Body of pancreas (tissue), 4 donors: ENCODE data around the gene ECPAS.

Experiments
- POLR2A ChIP-seq, 3 donors: fragments of 450-650 bp; IDR thresholded peaks; one replicate each; pipeline ENCODE4 v1.6.1; 2016; ENCODE audit warnings: antibody characterized with exemption in 3 of 3, mild to moderate bottlenecking in 2 of 3
- TF ChIP-seq, protein P1 (sequence below), 7 experiments: fragments of 450-650 bp in 4 of 7; fragments of 200-600 bp in 3 of 7; sonication (generic) in 3 of 7; IDR thresholded peaks; one replicate each; pipeline ENCODE4 v1.5.1; 2016 to 2019; ENCODE audit warnings: antibody characterized with exemption in 7 of 7

DNA sequence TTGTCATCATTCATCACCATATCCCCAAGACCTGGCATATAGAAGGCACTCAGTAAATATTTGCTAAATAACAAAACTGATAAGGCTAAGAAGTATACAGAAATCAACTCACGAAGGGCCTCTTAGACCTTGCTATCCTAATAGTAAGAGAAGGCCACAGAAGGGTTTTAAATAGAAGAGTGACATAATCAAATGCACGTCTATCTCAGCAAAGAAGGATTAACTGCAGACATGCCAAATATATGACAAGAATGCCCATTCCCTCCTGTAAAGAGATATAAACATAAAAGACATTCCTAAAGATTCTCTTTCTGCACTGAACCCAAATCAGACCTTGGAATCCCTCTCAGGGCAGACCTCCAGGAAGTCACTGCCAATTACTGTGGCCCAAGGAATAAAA, 34.1 kb downstream of the ECPAS start:
- TF ChIP-seq POLR2A (IDR thresholded peaks at IDR 0.05) = no peak
- TF ChIP-seq, protein P1, sequence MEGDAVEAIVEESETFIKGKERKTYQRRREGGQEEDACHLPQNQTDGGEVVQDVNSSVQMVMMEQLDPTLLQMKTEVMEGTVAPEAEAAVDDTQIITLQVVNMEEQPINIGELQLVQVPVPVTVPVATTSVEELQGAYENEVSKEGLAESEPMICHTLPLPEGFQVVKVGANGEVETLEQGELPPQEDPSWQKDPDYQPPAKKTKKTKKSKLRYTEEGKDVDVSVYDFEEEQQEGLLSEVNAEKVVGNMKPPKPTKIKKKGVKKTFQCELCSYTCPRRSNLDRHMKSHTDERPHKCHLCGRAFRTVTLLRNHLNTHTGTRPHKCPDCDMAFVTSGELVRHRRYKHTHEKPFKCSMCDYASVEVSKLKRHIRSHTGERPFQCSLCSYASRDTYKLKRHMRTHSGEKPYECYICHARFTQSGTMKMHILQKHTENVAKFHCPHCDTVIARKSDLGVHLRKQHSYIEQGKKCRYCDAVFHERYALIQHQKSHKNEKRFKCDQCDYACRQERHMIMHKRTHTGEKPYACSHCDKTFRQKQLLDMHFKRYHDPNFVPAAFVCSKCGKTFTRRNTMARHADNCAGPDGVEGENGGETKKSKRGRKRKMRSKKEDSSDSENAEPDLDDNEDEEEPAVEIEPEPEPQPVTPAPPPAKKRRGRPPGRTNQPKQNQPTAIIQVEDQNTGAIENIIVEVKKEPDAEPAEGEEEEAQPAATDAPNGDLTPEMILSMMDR (IDR thresholded peaks at IDR 0.05) = no peak
